ENCODE results near the gene STK32B. TPM values are rescaled to one million over a fixed set of nuclear protein-coding genes. Genes with fewer than 3 reads are reported as not detected.

Gene STK32B
- total and polyA plus RNA-seq, 12 donors: 0.16 to 6.8 (median 0.52) TPM

DNA sequence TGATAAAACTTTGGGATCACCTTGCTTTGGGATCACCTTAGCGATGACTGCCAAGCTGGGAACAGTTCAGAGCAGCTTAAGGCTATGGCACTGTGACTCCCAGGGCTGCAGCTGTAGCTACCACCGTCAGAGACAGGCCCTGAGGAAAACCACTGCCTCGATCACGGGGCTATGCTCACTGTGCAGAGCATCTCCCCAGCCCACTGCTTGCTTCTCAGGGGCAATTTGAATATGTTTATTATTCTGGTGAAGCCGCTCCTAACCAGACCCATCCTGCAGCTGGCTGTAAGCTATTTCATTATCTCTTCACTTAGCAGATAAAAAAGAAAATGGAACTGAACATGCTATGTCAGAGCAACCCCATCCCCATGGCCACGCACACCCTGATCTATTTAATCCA lies 328.6 kb downstream of the STK32B start:
- no peak for DNase-seq
- 64 to 88% (median 81%) methylated on average over 6 of the region's 6 CpGs for WGBS, 4 donors
- TF ChIP-seq, protein P1, sequence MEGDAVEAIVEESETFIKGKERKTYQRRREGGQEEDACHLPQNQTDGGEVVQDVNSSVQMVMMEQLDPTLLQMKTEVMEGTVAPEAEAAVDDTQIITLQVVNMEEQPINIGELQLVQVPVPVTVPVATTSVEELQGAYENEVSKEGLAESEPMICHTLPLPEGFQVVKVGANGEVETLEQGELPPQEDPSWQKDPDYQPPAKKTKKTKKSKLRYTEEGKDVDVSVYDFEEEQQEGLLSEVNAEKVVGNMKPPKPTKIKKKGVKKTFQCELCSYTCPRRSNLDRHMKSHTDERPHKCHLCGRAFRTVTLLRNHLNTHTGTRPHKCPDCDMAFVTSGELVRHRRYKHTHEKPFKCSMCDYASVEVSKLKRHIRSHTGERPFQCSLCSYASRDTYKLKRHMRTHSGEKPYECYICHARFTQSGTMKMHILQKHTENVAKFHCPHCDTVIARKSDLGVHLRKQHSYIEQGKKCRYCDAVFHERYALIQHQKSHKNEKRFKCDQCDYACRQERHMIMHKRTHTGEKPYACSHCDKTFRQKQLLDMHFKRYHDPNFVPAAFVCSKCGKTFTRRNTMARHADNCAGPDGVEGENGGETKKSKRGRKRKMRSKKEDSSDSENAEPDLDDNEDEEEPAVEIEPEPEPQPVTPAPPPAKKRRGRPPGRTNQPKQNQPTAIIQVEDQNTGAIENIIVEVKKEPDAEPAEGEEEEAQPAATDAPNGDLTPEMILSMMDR (IDR thresholded peaks at IDR 0.05): no peak
- Histone ChIP-seq H3K4me1 (replicated peaks in 1 of 2) (no peaks in the 10 kb centered on the region), H3K36me3 (replicated peaks in 1 of 2) (no peaks in the 10 kb centered on the region), H3K4me3 (no peak overlapping the region), H3K27me3 (no peaks in the 10 kb centered on the region), H3K27ac (no peak overlapping the region), H3K9me3 (replicated peaks in 1 of 3) (no peaks in the 10 kb centered on the region)
- intact Hi-C loops (cut with DNase I): no loop called here

DNA sequence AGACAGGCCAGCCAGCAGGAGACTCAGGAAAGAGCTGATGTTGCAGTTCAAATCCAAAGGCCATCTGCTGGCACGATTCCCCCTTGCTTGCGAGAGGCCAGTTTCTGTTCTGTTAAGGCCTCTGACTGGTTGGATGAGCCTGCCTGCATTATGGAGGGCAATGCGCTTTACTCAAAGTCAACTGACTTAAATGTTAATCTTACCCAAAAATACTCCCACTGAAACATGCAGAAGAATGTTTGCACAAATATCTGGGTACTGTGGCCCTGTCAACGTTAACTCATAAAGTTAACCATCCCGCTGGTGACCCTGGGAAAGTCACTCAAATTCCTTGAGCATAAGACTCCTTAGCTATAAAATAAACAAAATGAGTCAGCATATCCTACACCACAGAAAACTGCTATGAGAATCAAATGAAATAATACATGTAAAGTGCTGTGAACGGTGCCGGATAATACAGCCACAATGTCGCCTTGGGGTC lies 330.7 kb downstream of the STK32B start:
- Histone ChIP-seq H3K4me3 (no peak overlapping the region), H3K4me1 (replicated peaks in 1 of 2) (no peaks in the 10 kb centered on the region), H3K9me3 (replicated peaks in 1 of 3) (no peaks in the 10 kb centered on the region), H3K36me3 (replicated peaks in 1 of 2) (no peaks in the 10 kb centered on the region), H3K27me3 (no peaks in the 10 kb centered on the region), H3K27ac (no peak overlapping the region)
- TF ChIP-seq, protein P1 (IDR thresholded peaks at IDR 0.05): no peak
- no peak for TF ChIP-seq POLR2A (IDR thresholded peaks at IDR 0.05)
- 78 to 89% (median 79%) methylated on average over 8 of the region's 8 CpGs for WGBS, 4 donors
- intact Hi-C loops (cut with DNase I): no loop called here
- no peak for DNase-seq

DNA sequence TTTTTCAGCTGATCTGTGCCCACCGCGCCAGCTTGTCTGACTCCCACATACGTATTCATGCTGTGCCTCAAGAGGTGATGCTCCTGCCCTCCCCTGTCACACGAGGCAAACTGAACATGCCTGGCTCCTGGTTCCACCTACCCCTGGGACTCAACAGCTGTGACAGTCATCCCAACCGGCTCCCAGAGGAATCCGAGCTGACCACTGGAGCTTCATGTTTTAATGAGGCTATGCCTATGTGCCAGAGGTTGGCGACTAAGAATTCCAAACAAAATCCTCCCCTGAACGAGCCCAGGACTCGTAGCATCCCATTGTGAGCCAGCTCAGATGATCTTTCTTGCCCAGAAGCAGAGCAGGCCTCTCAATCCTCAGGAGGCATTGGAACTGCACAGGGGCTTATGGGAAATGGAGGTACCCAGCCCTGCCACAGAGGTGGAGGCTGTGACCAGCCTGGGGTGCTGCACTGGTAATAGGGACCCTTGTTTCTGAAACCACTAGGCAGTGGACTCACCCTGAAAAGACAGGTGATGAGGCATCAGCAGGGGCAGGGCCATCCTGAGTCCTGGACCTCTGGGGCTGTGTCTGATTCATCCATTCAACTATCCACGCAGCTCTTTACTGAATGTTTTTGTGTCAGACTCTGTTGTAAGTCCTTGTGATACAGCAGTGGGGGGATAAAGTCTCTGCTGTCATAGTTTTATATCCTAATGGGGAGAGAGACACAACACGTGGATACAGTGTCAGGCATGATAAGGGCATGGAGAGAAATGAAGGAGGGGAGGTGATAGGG lies 332.1 kb downstream of the STK32B start:
- Histone ChIP-seq H3K4me3 (no peak overlapping the region), H3K4me1 (replicated peaks in 1 of 2) (no peaks in the 10 kb centered on the region), H3K36me3 (replicated peaks in 1 of 2) (no peaks in the 10 kb centered on the region), H3K27ac (no peak overlapping the region), H3K9me3 (replicated peaks in 1 of 3) (no peaks in the 10 kb centered on the region), H3K27me3 (no peaks in the 10 kb centered on the region)
- WGBS, 4 donors: 75 to 85% (median 84%) methylated on average over 7 to 11 of the region's 11 CpGs
- no peak for TF ChIP-seq POLR2A (IDR thresholded peaks at IDR 0.05)
- TF ChIP-seq, protein P1 (IDR thresholded peaks at IDR 0.05): no peak
- intact Hi-C loops (cut with DNase I): no loop called here
- DNase-seq: no peak

DNA sequence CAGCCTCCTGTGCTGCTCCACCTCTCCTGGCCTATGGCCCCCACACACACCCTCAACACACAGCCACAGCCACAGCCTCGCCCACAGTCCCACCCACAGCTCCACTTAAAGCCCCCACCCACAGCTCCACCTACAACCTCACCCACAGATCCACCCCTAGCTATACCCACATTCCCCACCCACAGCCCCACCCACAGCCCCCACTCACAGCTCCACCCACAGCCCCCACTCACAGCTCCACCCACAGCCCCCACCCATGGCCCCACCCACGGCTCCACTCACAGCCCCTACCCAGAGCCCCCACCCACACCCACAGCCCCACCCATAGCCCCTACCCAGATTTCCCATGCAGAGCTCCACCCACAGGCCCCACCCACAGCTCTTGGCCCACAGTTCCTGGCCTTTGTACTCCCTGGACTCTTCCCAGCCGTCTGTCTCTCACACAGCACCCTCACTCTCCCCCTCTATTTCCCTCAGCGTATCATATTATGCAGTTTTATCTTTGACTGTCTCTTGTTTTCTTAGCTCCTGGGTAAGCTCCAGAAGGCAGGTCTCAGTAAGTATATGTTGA lies 334.5 kb downstream of the STK32B start:
- WGBS, 4 donors: 40 to 52% (median 48%) methylated on average over 4 of the region's 4 CpGs
- Histone ChIP-seq H3K4me3 (no peak overlapping the region), H3K36me3 (replicated peaks in 1 of 2) (no peaks in the 10 kb centered on the region), H3K4me1 (replicated peaks in 1 of 2) (no peaks in the 10 kb centered on the region), H3K27ac (no peak overlapping the region), H3K27me3 (no peaks in the 10 kb centered on the region), H3K9me3 (replicated peaks in 1 of 3) (no peaks in the 10 kb centered on the region)
- TF ChIP-seq, protein P1 (IDR thresholded peaks at IDR 0.05): no peak
- no peak for DNase-seq
- intact Hi-C loops (cut with DNase I): no loop called here
